DMS153 treated with DMSO at 0.1 percent for 48 hours (cell line): ENCODE results near the gene SPRED3.

Source experiments
- DNase-seq: peaks from one replicate; lab custom pipeline; 2025; ENCODE audit not compliant: unreplicated experiment; lab: John Stamatoyannopoulos, UW

SPRED3 gene

DNA sequence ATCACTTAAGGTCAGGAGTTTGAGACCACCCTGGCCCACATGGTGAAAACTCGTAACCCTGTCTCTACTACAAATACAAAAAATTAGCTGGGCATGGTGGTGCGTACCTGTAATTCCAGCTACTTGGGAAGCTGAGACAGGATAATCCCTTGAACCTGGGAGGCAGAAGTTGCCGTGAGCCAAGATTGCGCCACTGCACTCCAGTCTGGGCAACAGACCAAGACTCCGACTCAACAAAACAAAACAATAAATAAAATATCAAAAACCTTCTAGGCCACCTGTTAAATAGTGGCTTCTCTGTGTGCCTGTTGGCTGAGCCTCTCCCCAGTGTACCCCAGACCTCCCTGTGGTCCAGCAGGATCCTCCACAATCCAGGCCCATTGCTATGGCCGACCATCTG lies 17.4 kb upstream of the SPRED3 start:
- no peak for DNase-seq

DNA sequence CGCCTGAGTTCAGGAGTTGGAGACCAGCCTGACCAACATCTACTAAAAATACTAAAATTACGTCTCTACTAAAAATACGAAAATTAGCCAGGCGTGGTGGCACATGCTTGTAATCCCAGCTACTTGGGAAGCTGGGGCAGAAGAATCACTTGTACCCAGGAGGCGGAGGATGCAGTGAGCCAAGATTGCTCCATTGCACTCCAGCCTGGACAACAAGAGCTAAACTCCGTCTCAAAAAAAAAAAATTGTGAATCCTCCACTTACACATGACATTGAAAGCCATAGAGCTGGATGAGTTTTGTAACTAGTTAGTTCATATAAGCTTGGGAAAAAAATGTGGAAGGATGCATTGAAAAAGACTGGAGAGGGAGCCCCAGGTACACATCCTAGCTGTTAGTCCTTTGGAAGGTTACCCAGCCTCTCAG lies 14.6 kb upstream of the SPRED3 start:
- DNase-seq = no peak

DNA sequence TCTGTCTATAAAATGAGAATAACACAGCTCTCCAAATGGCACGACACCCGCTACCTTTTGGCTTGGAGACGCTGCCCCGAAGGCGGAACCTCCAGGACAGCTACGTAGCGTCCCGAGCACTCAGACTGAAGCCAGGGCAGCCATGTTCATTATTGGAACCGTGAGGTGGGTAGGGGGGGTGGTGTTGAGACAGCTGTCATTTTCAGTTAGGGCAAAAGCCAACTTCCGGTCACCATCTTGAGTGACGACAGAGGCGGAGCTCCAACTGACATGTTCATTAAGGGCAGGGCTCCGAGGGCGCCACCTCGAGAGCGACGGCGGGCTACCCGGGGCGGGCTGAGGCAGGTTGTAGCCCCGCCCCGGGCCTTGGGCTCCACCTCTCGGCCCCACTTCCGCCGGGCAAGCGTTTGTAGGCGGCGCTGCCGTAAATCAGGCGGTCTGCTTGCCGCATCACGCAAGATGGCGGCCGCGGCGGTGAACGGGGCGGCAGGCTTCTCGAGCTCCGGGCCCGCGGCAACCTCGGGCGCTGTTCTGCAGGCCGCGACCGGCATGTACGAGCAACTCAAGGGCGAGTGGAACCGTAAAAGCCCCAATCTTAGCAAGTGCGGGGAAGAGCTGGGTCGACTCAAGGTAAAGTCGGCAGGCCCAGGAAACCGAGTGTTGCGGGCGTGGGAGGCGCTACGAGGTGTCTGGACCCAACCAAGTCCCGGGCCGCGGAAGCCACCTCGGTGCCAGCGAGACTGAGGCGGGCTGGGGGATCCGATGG lies 14.0 kb upstream of the SPRED3 start, which contains the start of gene PSMD8:
Gene PSMD8 (plus strand): TSS at position 240 of the 766 bp plus-strand sequence. CDS start 31 bp downstream, at position 271.
- peak; percentile 97 for DNase-seq

DNA sequence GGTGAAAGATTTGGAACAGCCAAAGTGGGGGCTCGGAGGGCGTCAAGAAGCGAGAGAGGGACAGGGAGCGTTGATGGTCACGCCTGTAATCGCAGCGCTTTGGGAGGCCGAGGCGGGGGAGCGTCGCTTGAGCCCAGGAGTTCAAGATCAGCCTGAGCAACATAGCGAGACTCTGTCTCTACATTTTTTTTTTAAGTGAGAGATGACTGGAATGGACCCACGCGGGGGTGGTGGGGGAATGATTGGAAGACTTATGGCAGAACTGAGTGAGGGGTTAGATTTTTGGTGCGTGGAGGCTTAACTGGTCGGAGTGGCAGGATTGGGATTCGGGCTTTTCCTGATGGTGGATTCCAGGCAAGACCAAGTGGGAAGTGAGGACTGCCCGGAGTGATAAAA lies 13.4 kb upstream of the SPRED3 start:
- DNase-seq = no peak

DNA sequence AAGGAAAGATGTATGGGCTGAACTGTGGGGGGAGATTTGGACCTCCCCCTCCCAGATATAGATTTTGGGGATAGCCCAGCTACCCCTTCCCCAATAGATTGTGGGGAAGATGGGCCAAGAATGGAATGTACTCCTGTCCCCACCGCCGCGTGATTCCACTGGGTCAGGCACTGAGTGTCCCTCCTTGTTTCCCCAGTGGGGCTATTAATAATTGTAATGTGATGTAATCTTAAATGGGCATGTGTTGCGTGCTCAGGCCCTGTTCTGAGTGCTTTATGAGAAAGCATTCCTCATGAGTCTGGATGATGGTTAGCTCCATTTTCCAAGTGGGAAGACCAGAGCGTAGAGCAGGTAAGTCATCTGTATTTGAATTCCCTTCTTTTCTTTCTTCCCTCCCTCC lies 12.7 kb upstream of the SPRED3 start:
- DNase-seq = no peak

DNA sequence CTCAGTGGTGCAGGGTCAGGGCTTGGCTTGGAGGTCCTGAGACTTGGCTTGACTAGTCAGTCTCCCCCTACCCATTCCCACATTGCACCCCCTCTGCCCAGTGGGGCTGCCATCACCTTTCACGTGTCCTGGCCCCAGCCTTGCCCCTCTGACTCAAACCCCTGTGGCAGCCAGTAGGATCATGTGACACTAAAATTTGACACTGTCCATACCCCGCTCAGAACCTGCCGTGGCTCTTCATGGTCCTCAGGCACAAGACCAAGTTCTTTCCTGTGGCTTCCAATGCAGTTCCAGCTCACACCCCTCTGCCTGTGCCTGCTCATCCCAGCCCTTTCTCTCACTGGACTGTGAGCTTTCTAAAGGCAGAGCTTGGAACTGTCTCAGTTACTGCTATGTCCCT lies 11.9 kb upstream of the SPRED3 start:
- no peak for DNase-seq

DNA sequence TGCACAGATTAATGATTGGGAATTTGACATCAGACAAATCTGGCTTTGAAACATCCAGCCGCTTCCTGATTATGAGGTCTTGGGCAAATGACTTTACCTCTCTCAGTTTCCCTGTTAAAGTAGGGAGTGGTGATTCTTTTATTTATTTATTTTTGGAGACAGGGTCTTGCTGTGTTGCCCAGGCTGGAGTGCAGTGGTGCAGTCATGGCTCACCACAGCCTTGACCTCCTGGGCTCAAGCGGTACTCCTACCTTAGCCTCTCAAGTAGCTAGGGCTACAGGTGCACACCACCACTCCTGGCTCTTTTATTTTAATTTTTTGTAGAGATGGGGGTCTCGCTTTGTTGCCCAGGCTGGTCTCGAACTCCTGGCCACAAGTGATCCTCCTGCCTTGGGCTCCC lies 11.4 kb upstream of the SPRED3 start:
- DNase-seq = no peak

DNA sequence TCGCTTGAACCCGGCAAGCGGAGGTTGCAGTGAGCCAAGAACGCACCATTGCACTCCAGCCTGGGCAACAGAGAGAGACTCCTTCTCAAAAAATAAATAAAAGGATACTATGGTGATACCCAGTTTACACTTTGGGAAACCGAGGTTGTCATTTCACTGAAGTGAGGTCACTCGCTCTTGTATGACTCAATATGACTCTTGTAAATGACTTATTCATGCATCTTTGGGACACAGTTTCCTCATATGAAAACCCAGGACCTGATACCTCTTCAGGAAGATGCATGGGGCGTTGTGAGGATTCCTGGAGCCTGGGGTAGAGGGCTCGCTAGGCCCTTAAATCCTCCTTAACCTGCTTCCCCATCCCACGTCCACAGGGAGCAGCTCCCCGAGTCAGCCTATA lies 9.6 kb upstream of the SPRED3 start:
- no peak for DNase-seq

DNA sequence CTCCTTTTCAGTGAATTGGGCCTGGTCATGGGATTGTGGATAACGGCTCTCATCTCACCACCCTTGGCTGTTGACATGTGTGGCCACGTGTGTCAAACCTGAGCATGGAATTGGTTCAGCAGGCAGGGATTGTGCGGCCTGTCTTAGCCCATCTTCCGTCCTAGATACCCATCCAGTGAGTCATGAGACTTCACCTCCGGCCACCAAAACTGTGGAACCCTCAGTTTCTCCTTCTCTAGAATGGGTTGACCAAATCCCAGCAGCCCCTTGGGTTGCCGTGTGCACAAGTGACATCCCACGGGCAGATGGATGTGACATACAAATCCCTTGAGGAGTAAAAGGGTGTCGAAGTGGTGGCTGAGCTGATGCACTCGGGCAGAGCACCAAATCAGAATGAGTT lies 7.4 kb upstream of the SPRED3 start:
- DNase-seq = no peak

DNA sequence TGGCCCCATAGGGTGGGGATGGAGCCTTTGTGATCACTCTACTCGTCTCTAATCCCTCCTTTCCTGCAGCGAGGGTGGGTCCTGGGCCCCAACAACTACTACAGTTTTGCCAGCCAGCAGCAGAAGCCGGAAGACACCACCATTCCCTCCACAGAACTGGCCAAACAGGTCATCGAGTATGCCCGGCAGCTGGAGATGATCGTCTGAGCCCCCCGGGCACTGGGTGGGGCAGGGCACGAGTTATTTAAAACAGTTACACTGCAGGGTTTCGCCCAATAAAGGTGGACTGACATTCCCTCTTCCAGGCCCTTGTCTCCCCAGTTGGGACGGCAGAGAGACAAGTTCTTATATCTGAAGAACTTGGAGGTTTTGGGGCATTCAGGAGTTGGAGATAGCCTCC lies 5.3 kb upstream of the SPRED3 start:
- DNase-seq = no peak

DNA sequence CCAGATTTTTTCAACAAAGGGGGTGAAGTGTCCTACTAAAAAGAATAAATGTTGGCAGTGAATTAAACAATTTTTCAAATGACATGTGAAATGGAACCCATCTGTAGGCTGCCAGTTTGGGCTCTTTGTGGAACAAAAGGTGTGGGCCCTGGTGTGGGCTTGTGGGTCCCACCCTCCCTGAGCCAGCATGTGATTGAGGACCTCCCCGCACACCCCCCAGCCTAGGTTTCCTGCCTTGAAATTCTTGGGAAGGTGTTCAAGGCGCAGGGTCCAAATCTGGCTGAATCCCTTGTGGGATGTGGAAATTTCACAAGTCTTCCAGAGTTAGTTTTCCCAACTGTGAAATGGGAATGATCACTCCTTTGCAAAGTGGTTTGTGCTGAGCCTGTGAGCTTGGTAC lies 4.8 kb upstream of the SPRED3 start:
- no peak for DNase-seq

DNA sequence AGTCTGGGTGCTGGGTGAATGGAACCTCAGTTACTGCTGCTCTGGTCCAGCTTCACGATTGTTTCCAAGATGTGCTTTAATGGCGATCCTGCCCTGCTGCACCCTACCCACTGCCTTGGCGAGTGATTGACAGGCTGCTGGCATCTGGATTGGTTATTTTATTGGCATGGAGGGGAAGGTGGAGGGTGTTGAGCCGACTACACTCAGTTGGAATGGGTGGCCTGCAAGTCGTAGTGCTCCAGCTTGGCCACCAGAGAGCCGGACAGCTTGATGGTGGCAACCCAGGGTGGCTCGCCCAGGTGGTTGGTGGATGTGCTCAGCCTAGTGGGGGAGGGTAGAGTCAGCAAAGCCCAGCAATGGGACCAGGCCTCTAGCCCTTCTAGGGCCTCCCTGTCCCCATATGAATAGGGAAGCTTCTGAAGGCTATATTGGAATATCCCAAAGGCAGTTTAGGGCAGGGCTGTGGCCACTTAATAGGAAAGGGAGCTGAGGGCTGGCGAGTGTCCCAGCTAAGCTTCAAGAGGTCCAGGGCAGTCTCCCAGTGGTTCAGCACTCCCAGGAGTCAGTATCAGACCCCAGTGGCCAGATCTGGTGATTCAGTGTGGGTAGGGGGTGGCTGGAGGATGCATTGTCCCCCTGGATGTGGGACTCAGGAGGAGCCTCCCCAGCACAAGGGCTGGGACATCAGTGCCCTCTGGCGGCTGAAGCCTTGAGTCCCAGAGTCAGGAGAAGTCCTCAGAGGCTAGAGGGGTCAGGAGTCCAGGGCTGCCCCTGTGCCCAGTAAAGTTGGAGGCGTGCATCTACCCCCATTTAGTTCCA lies 4.1 kb upstream of the SPRED3 start:
- no peak for DNase-seq

DNA sequence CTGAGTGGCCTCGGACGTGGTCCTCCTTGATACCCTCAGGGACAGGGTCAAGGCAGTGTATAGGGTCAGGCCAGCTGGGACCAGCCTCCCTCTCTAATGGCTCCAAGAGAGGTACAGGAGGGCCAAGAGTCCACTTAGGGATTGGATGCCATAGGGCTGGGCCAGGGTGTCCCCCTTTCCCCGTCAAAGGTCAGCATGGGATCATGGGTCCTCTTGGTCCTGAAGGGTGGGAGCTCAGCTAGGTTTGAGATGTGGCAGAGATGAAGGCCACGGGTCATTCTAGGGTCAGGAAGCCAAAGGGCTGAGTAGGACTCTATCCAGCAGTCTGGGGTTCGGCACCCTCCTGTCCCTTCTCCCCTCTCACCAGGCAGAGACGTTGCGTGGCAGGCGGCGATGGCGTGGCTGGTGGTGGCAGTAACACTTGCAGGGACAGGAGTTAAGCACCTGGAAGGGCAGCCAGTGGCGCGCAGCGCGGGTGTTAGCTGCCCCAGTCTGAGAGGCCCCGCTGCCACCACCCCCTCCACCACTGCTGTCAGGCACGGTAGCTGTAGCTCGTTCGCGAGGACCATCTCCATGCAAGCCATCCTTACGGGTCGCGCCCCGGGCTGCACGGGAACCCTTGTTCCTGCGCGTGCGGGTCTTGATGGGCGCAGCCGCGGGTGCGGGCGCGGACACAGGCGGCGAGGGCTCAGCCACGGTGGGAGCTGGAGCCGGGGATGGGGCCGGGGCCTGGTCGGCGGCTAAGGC lies 3.3 kb upstream of the SPRED3 start:
- DNase-seq = no peak

DNA sequence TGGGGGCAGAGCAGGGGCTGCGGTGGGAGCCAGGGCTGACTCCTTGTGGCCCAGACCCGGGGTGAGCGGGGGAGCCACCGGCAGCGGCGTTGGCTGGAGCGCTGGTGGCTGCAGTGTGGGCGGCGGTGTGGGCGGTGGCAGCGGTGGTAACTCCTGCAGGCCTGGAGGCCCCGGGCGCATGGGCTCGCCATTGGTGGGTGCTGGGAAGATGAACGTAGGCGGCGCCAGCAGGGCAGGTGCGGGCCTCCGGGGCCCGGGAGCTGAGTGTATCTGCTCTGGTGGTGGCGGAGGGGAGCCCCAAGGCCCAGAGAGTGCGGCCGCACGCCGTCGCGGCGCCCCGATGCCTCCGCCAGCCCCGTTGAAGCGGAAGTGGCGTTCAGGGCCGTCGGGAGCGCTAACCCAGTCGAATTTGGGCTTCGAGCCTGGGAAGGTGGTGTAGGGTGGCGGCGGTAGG lies 2.7 kb upstream of the SPRED3 start:
- DNase-seq = no peak

DNA sequence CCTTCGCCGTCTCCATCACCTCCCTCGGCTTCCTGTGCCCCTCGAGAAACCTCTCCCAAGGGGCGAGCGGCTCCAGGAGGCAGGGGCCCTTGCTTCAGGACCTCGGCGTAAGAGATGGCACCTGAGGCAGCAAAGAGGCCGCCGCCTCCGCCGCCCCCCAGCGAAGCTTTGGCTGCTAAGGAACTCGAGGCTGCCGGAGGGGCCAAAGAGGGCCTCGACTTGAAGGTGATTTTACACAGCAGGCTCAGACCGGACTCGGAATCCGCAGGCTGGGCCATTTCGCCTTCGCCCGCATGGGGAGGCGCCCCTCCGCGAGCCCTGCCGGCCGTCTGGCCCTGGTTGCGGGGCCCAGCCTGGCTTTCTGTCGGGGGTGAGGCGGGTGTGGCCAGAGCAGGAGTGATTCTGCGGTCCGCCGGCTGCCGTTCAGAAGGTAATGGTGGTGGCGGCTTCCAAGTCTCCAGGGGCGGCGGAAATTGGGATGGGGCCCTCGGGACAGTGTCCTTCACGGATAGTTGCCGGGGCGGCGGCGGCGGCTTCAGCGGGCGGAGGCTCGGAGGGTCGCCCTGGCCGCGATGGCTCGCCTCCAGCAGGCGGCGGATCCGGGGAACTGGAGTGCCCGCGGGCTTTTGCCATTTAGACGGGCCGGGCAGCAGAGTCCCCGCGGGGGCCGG lies 2.1 kb upstream of the SPRED3 start:
- DNase-seq = no peak

DNA sequence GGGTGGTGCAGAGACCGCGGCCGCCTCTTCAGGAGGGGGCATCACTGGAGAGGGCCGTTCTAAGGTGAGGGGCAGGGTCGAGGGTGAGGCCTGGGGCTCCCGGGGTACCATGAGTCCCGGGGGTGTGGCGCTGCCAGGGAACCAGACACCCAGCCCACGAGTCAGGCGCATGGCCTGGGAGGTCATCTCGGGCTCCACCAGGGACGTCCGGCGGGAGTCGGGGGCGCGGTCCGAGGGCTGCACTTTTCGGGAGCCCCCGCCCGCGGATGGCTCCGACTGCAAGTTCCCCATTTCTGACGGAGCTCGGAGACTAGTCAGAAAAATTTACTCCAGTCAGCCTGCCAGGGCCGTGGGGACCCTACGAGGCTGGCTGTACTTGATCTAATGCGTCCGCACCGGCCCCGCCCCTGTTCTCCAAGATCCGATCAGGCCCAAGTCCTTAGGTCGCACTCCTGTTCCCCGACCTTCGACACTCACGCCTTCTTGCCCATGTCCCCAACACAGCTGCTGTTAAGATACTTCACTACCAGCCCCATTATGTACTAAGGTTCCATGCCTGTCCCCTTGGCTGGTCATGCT lies 1.4 kb upstream of the SPRED3 start:
- DNase-seq = no peak

DNA sequence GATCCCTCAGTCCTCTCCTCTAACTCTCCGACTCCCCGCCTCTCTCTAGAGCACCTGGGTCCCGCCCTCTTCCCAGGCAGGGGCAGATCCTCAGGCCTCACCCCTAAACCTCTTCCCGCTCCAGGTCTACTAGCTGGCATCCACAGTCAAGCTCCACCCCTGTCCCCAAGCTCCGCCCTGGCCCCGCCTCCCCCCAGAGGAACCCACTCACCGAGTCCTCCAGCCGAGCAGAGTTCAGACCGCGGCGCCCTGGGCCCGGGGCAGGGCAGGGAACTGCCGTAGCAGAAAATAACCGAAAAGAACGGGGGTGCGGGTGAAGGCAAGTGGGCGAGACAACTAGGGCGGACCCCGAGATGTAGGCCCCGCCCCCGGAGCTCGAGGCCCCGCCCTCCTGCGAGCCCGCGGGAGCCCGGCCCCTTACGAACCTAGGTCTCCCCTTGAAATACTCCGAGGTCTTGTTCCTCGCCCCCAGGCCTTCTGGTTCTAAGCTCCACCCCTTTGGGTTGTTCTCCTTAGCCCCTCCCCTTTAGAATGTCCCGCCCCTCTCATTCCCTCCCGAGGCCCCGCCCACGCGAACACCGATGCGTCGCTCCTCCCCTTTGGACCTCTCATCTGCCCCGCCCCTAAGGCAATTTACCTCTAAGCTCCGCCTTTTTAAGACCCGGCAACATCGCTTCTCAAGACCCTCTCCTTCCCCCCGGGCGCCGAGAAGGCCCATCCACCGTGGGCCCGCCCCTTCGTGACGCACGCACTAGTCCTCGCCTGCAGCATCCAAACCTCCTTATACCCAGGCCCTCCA lies 748 bp upstream of the SPRED3 start, which contains the start of gene GGN:
Gene GGN (minus strand): TSS at position 485 of the 799 bp plus-strand sequence. CDS start 773 bp downstream, outside the sequence.
- DNase-seq = peak; percentile 82

DNA sequence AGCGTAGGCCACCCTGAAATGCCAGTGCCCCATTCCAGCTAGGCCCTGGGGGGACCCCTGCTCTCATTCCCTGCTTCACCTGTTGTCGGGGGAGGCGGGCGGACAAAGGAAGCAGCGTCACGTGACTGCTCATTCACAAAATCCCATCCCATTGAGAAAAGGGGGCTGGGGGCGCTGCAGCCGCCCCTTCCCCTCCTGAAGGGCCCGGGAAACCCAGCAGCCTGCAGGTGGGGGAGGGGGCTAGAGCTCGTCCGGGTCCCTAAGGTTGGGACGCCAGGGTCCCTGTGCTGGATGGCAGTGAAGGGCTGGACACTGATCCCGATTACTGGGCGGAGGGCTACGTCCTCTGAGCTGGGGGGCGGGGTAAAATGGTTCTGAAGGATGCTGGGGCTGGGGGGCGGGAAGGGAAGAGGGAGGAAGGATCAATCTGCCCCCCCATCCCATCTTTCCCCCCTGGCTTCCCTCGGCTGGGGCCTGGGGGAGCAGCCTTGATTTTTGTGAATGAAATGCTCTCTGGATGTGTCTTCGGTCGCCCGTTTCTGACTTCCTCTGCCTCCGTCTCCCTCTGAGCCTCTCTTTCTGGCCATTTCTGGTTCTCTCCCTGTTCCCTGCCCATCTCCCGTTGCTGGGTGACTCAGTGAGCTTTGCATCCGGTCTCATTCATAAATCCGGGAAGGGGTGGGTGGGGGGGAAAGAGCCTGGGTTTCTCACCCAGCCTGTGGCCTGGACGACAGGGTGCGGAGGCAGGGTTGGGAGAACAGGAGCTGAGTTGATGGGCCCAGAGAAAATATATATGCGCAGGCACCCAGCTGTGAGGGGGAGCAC lies 816 bp downstream of the SPRED3 start:
- no peak for DNase-seq
